Measurements from ENCODE around the gene KLF15. TPM values are rescaled to one million over a fixed set of nuclear protein-coding genes. Genes with fewer than 3 reads are reported as not detected.

Gene KLF15
- total and polyA plus RNA-seq, 9 donors: 13.4 to 83.3 (median 40.0) TPM

DNA sequence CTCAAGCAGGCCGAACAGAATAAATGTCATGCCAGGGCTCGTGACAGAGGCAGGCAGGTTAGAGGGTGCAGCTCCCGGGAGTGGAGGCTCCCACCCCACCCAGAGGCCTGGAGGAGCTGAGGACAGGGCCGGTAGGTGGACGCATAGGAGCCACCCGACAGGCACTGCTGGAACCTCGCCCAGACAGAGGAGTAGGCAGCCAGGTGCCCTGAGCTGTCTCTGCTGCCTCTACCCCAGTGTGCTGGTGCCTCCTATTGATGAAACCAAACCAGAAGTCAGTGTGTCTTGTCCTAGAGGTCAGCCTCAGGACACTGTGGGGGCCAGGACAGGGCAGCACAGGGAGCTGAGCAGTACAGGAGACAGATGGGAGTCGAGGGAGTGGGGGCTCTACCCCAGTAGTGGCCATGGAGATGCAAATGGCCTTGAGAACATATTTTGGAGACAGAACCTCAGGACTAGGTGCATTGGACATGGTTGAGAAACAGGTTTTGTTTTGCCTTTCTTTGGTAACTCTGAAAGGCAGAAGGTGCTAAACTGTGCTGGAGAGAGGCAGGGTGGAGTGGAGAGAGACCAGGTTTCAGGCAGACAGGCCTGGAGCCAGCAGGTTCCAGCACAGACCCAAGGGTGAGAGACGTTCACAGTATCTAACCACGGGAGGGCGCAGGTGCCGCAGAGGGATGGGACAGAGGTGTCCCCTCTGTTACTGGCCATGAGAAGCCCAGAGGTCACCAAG, 15.4 kb upstream of the KLF15 start:
- Histone ChIP-seq H3K36me3 (no peaks in the 10 kb centered on the region), H3K9me3 (no peaks in the 10 kb centered on the region), H3K27ac (no peak overlapping the region), H3K4me3 (no peak overlapping the region), H3K4me1 (ENCODE audit: insufficient read depth) (peaks cover 5% of the 10 kb centered on the region), H3K27me3 (no peaks in the 10 kb centered on the region)
- intact Hi-C loops (cut with DNase I): no loop called here
- 85 to 88% (median 87%) methylated on average over 12 of the region's 12 CpGs for WGBS, 3 donors
- TF ChIP-seq POLR2A (IDR thresholded peaks at IDR 0.05) (no peak), EP300 (IDR thresholded peaks at IDR 0.05) (no peak)
- TF ChIP-seq, protein P1, sequence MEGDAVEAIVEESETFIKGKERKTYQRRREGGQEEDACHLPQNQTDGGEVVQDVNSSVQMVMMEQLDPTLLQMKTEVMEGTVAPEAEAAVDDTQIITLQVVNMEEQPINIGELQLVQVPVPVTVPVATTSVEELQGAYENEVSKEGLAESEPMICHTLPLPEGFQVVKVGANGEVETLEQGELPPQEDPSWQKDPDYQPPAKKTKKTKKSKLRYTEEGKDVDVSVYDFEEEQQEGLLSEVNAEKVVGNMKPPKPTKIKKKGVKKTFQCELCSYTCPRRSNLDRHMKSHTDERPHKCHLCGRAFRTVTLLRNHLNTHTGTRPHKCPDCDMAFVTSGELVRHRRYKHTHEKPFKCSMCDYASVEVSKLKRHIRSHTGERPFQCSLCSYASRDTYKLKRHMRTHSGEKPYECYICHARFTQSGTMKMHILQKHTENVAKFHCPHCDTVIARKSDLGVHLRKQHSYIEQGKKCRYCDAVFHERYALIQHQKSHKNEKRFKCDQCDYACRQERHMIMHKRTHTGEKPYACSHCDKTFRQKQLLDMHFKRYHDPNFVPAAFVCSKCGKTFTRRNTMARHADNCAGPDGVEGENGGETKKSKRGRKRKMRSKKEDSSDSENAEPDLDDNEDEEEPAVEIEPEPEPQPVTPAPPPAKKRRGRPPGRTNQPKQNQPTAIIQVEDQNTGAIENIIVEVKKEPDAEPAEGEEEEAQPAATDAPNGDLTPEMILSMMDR (IDR thresholded peaks at IDR 0.05): no peak
- peak in 4 of 5 donors; percentile 13 to 35 (median 16) for DNase-seq

DNA sequence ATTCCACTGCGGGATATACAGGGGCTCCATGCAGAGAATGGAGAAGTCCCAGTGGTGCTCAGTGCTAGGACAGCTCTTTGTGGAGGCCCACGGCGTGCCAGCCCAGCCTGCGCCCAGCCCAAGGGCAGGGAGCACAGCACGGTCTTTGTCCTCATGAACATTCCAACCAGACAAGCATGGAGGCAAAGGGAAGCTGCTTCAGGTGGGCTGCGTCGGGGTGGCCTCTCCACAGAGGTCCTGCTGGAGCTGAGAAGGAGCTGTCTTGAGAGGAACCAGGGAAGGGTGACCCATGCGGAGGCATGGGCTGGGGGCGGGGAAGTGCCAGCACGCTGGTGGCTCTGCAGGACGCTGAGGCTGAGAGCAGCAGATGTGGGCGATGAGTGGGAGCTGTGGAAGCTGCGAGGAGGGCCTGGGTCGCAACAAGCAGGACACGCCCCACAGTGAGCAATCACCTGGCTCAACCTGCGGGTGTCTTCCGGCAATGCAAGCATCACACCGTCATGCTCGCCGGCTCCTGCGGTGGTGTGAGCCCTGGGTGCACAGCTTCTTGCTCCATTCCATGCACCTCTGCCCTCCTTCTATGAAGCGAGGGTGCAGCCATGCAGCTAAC, 14.0 kb upstream of the KLF15 start:
- H3K27me3 ChIP-seq: no peaks in the 10 kb centered on the region
- intact Hi-C loops (cut with DNase I): no loop called here
- H3K9me3 ChIP-seq: no peaks in the 10 kb centered on the region
- WGBS, 3 donors: 91 to 95% (median 94%) methylated on average over 22 of the region's 22 CpGs
- peaks cover 5% of the 10 kb centered on the region for H3K4me1 ChIP-seq (ENCODE audit: insufficient read depth)
- DNase-seq: peak in 4 of 5 donors; percentile 6 to 28 (median 10)
- no peaks in the 10 kb centered on the region for H3K36me3 ChIP-seq
- H3K27ac ChIP-seq: no peak overlapping the region
- no peak overlapping the region for H3K4me3 ChIP-seq
- TF ChIP-seq POLR2A (IDR thresholded peaks at IDR 0.05): no peak
- TF ChIP-seq EP300 (IDR thresholded peaks at IDR 0.05): no peak
- TF ChIP-seq, protein P1 (IDR thresholded peaks at IDR 0.05): no peak

GRCh38 chr3:126370606-126371005, 13.4 kb upstream of the KLF15 start:
- Histone ChIP-seq H3K4me3 (no peak overlapping the region), H3K9me3 (no peaks in the 10 kb centered on the region), H3K36me3 (no peaks in the 10 kb centered on the region), H3K4me1 (ENCODE audit: insufficient read depth) (peaks cover 5% of the 10 kb centered on the region), H3K27me3 (no peaks in the 10 kb centered on the region), H3K27ac (no peak overlapping the region)
- no peak for TF ChIP-seq POLR2A (IDR thresholded peaks at IDR 0.05)
- TF ChIP-seq, protein P1 (IDR thresholded peaks at IDR 0.05): no peak
- no peak for TF ChIP-seq EP300 (IDR thresholded peaks at IDR 0.05)
- peak in 3 of 5 donors; percentile 5 to 10 (median 10) for DNase-seq
- WGBS, 3 donors: 92 to 93% (median 92%) methylated on average over 7 of the region's 7 CpGs
- intact Hi-C loops (cut with DNase I): no loop called here

GRCh38 chr3:126370055-126370454, 12.8 kb upstream of the KLF15 start:
- DNase-seq: peak in 2 of 5 donors; percentile 2 to 8
- H3K4me3 ChIP-seq: no peak overlapping the region
- no peaks in the 10 kb centered on the region for H3K36me3 ChIP-seq
- H3K9me3 ChIP-seq: no peaks in the 10 kb centered on the region
- H3K27ac ChIP-seq: no peak overlapping the region
- H3K27me3 ChIP-seq: no peaks in the 10 kb centered on the region
- peaks cover 5% of the 10 kb centered on the region for H3K4me1 ChIP-seq (ENCODE audit: insufficient read depth)
- TF ChIP-seq EP300 (IDR thresholded peaks at IDR 0.05) (no peak), POLR2A (IDR thresholded peaks at IDR 0.05) (no peak)
- WGBS, 3 donors: 69 to 72% (median 71%) methylated on average over 4 of the region's 4 CpGs
- intact Hi-C loops (cut with DNase I): no loop called here

DNA sequence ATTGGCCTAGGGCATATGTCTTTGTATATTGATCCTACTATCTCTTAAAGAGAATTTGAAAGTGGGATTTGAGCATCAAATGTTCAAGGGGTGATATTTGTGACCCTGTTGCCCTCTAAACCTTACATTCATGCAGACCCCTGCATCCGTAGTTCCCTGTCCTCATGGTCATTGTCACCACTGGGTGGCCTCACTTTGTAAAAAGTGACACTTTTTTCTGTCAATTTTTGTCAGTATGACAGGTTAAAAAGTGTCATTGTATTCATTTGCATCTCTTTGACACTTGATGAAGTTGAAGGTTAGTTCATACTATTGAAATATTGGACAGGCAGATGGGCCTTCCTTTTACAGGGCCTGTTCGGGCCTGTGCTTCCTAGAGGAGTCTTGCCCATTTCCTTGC, 12.3 kb upstream of the KLF15 start:
- WGBS, 3 donors: 89 to 97% (median 94%) methylated on average over 2 of the region's 2 CpGs
- no peaks in the 10 kb centered on the region for H3K9me3 ChIP-seq
- H3K27me3 ChIP-seq: no peaks in the 10 kb centered on the region
- no peaks in the 10 kb centered on the region for H3K36me3 ChIP-seq
- H3K4me3 ChIP-seq: no peak overlapping the region
- peaks cover 5% of the 10 kb centered on the region for H3K4me1 ChIP-seq (ENCODE audit: insufficient read depth)
- H3K27ac ChIP-seq: no peak overlapping the region
- TF ChIP-seq EP300 (IDR thresholded peaks at IDR 0.05): no peak
- TF ChIP-seq POLR2A (IDR thresholded peaks at IDR 0.05): no peak
- intact Hi-C loops (cut with DNase I): no loop called here
- DNase-seq: peak in 1 of 5 donors; percentile 0

Data from ovary (tissue), 9 donors.